OCI-LY7 (cell line): ENCODE results near the gene GREM2.

ENCODE experiments used
- EZH2phosphoT487 ChIP-seq: fragments of 200-600 bp; sonication (generic); IDR thresholded peaks from 2 replicates; pipeline ENCODE4 v1.6.1; 2018; ENCODE audit warnings: low read depth, borderline replicate concordance, mild to moderate bottlenecking, mixed run types, antibody characterized with exemption, low read length, moderate library complexity, mixed read lengths
- TF ChIP-seq, protein P1 (sequence below): fragments of 200-600 bp; sonication (generic); conservative IDR thresholded peaks from 2 replicates; pipeline ENCODE4 v1.5.1; 2014; ENCODE audit warnings: mild to moderate bottlenecking, antibody characterized with exemption, low read length, moderate library complexity, mixed read lengths

- TF ChIP-seq, protein P1, sequence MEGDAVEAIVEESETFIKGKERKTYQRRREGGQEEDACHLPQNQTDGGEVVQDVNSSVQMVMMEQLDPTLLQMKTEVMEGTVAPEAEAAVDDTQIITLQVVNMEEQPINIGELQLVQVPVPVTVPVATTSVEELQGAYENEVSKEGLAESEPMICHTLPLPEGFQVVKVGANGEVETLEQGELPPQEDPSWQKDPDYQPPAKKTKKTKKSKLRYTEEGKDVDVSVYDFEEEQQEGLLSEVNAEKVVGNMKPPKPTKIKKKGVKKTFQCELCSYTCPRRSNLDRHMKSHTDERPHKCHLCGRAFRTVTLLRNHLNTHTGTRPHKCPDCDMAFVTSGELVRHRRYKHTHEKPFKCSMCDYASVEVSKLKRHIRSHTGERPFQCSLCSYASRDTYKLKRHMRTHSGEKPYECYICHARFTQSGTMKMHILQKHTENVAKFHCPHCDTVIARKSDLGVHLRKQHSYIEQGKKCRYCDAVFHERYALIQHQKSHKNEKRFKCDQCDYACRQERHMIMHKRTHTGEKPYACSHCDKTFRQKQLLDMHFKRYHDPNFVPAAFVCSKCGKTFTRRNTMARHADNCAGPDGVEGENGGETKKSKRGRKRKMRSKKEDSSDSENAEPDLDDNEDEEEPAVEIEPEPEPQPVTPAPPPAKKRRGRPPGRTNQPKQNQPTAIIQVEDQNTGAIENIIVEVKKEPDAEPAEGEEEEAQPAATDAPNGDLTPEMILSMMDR, result no peak
- no peak for TF ChIP-seq EZH2phosphoT487
Measured at GRCh38 chr1:240468656-240469055, 143.3 kb downstream of the GREM2 start.
